Cardiac fibroblast (primary cell): Measurements from ENCODE around the gene PRM3.

Source experiments
- DNase-seq, 2 donors: peaks; one replicate each; pipeline versions ENCODE4 v3.0.0 to v3.0.0-alpha.2; 2010; ENCODE audit warnings: low read depth in 2 of 2
- H3K4me3 ChIP-seq, 2 donors: replicated peaks in 1 of 2; 1 replicate in 1 of 2; 2 replicates in 1 of 2; pipeline ENCODE4 v1.5.1; 2011; ENCODE audit warnings: low read depth in 2 of 2, low read length in 2 of 2, mild to moderate bottlenecking in 2 of 2, moderate library complexity in 1 of 2
- CTCF ChIP-seq: IDR thresholded peaks from one replicate; pipeline ENCODE4 v1.5.1; 2011; ENCODE audit warnings: low read depth, mild to moderate bottlenecking, low read length, inconsistent platforms

PRM3 gene

GRCh38 chr16:11257131-11257938 lies 16.1 kb downstream of the PRM3 start:
- DNase-seq, result peak; percentile 87 to 90
- peak; percentile 90 for TF ChIP-seq CTCF
- H3K4me3 ChIP-seq, result peak overlapping the region; percentile 76

- peak overlapping the region; percentile 76 for H3K4me3 ChIP-seq
- TF ChIP-seq CTCF, result no peak
- peak; percentile 54 to 61 for DNase-seq
These were observed 16.7 kb downstream of the PRM3 start for GRCh38 chr16:11256661-11257130.

- H3K4me3 ChIP-seq, result peak within 1 kb of the TSS; percentile 76
- peak; percentile 85 to 94 for DNase-seq
- peak; percentile 42 for TF ChIP-seq CTCF
These were observed 17.4 kb downstream of the PRM3 start, which contains the start of gene SOCS1 for GRCh38 chr16:11255737-11256660. Gene SOCS1 (minus strand): TSS chr16:11256204. CDS start chr16:11255478, 726 bp downstream.

- DNase-seq, result peak; percentile 37 to 46
- TF ChIP-seq CTCF, result no peak
- H3K4me3 ChIP-seq, result peak overlapping the region; percentile 68 to 76
These were observed 18.3 kb downstream of the PRM3 start for GRCh38 chr16:11254913-11255736.

GRCh38 chr16:11253995-11254912 lies 19.2 kb downstream of the PRM3 start:
- peak overlapping the region; percentile 68 to 76 for H3K4me3 ChIP-seq
- no peak for DNase-seq
- no peak for TF ChIP-seq CTCF
